BJ (cell line): ENCODE results near the gene ME1. TPM values are rescaled to one million over a fixed set of nuclear protein-coding genes. Genes with fewer than 3 reads are reported as not detected.

Experiments
- CTCF ChIA-PET: fragments of 350-600 bp; formaldehyde crosslinking; extraction: SDS; loops from one replicate; lab custom pipeline; 2021; ENCODE audit warnings: antibody characterized with exemption, inconsistent platforms; lab: Yijun Ruan, JAX
- POLR2A ChIA-PET: fragments of 300-600 bp; sonication (Branson Sonifier 250); formaldehyde crosslinking; extraction: SDS; loops from one replicate; lab custom pipeline; 2021; ENCODE audit warnings: antibody characterized with exemption; lab: Charles Lee
- DNase-seq: peaks from one replicate; pipeline ENCODE4 v3.0.0-alpha.2; 2011; ENCODE audit warnings: low read depth
- H3K27me3 ChIP-seq: 2 replicates; pipeline ENCODE4 v1.6.0; 2011; ENCODE audit warnings: low read length; ENCODE audit not compliant: control insufficient read depth, insufficient read depth
- H3K36me3 ChIP-seq: 2 replicates; pipeline ENCODE4 v1.5.1; 2011; ENCODE audit warnings: low read length; ENCODE audit not compliant: control insufficient read depth, insufficient read depth
- H3K4me3 ChIP-seq: 2 replicates; pipeline ENCODE4 v1.5.1; 2011; ENCODE audit warnings: low read depth, mild to moderate bottlenecking, control low read depth, low read length
- CTCF ChIP-seq: IDR thresholded peaks from 2 replicates; pipeline ENCODE4 v1.5.1; 2011; ENCODE audit warnings: low read depth, mild to moderate bottlenecking, control low read depth, inconsistent platforms, low read length, moderate library complexity; ENCODE audit not compliant: insufficient read depth
- polyA plus RNA-seq: library from polyadenylated mRNA; depleted of rRNA; stranded (reverse); fragments of >200 nt; gene quantifications from 2 replicates; pipeline ENCODE4 v1.2.3, GENCODE V29; 2011; rRNA removed

ME1 gene
- polyA plus RNA-seq, 1 experiment = 5.5 TPM

GRCh38 chr6:83167726-83168278 lies 263.0 kb downstream of the ME1 start:
- Histone ChIP-seq H3K4me3 (no peak overlapping the region), H3K27me3 (no peaks in the 10 kb centered on the region), H3K36me3 (peaks cover 28% of the 10 kb centered on the region)
- no peak for DNase-seq
- POLR2A ChIA-PET = no interaction called here
- no peak for TF ChIP-seq CTCF
- CTCF ChIA-PET = interaction anchor here (1.6 kb wide), 1 partner anchor 22 kb away, joined by 3 read pairs; no protein-coding TSS in a partner anchor

Other genes with a start within 250 kb of the ME1 start
- 74.4 and 96.5 TPM in 2 replicates for gene PGM3, start 237.8 kb downstream of the ME1 start, polyA plus RNA-seq
- 4.4 and 6.9 TPM in 2 replicates for gene RWDD2A, start 237.7 kb downstream of the ME1 start, polyA plus RNA-seq
- 0.37 and 0.58 TPM in 2 replicates for gene PRSS35, start 81.5 kb upstream of the ME1 start, polyA plus RNA-seq